Kidney (tissue), 14 donors: Measurements from ENCODE around the gene TDRKH. TPM values are rescaled to one million over a fixed set of nuclear protein-coding genes. Genes with fewer than 3 reads are reported as not detected.

ENCODE experiments used
- DNase-seq, 5 donors: peaks; one replicate each; pipeline ENCODE4 v3.0.0-alpha.2; 2013 to 2020
- FAIRE-seq: peaks from 2 replicates; lab custom pipeline; 2012; peaks lifted over from hg19 to GRCh38; lab: Jason Lieb, UNC
- H3K27ac ChIP-seq, 2 donors: one replicate each; pipeline ENCODE4 v1.7.0; 2013; ENCODE audit warnings: low read depth in 2 of 2, low read length in 2 of 2, inconsistent platforms in 1 of 2
- H3K27me3 ChIP-seq: one replicate; pipeline ENCODE4 v1.7.1; 2013; ENCODE audit warnings: low read length, inconsistent platforms; ENCODE audit not compliant: control insufficient read depth, insufficient read depth
- H3K36me3 ChIP-seq, 3 donors: one replicate each; pipeline versions ENCODE4 v1.7.0 to v1.7.1; 2013; ENCODE audit warnings: low read length in 3 of 3, control low read depth in 1 of 3, inconsistent platforms in 1 of 3; ENCODE audit not compliant: insufficient read depth in 3 of 3, control insufficient read depth in 2 of 3
- H3K4me1 ChIP-seq, 3 donors: one replicate each; pipeline versions ENCODE4 v1.7.0 to v1.7.1; 2013; ENCODE audit warnings: low read length in 3 of 3, inconsistent platforms in 1 of 3, low read depth in 1 of 3; ENCODE audit not compliant: control insufficient read depth in 2 of 3, insufficient read depth in 2 of 3
- H3K4me3 ChIP-seq, 3 donors: one replicate each; pipeline versions ENCODE4 v1.7.0 to v1.8.1; 2013; ENCODE audit warnings: low read length in 3 of 3, control low read depth in 1 of 3, inconsistent platforms in 1 of 3
- H3K9ac ChIP-seq, 3 donors: one replicate each; pipeline versions ENCODE4 v1.7.0 to v1.7.1; 2013; ENCODE audit warnings: low read length in 3 of 3, control low read depth in 1 of 3, inconsistent platforms in 1 of 3
- H3K9me3 ChIP-seq, 3 donors: one replicate each; pipeline versions ENCODE4 v1.7.0 to v1.7.1; 2013; ENCODE audit warnings: low read length in 3 of 3, control low read depth in 1 of 3, inconsistent platforms in 1 of 3; ENCODE audit not compliant: control insufficient read depth in 2 of 3, insufficient read depth in 1 of 3
- CTCF ChIP-seq: IDR thresholded peaks from 3 replicates; pipeline ENCODE4 v1.5.1; 2012; ENCODE audit warnings: mild to moderate bottlenecking, moderate library complexity, borderline replicate concordance; ENCODE audit not compliant: insufficient read depth; ENCODE audit errors: extremely low read depth
- intact Hi-C: fragments of 100-400 bp; cut with DNase I; formaldehyde crosslinking; loops from one replicate; pipeline ENCODE4 v1.11.1; 2022
- polyA plus RNA-seq: library from polyadenylated mRNA; stranded (reverse); fragments of 350-450 nt; fragmentation: Illumina TruSeq; extraction: RNeasy Lipid Tissue Mini Kit (QIAGEN cat#74804); gene quantifications from one replicate; pipeline ENCODE4 v1.2.3, GENCODE V29; 2014; ENCODE audit warnings: low read depth, low replicate concordance; ENCODE audit not compliant: insufficient read depth
- total RNA-seq: library from RNA; stranded (reverse); fragmentation: NEBNext Ultra II Directional; extraction: Animal tissue kit (Norgen Biotek cat#: 25700); gene quantifications from one replicate; pipeline ENCODE4 v1.2.1, GENCODE V29; 2021
- donor health status: control.
- donor health status: control.
- donor health status: control.
- donor health status: control.
- donor health status: control.
- donor health status: DM: yes; HTN: yes; CAD: no.
- donor health status: Normal renal cell carcinoma (clear cell type).

Gene TDRKH
- total and polyA plus RNA-seq, 2 donors from 2014 or later, result 5.3 to 13.5 TPM

GRCh38 chr1:151827853-151828252 is 37.6 kb upstream of the TDRKH start:
- Histone ChIP-seq H3K4me3 (no peak overlapping the region), H3K27ac (no peak overlapping the region), H3K9ac (no peak overlapping the region), H3K9me3 (no peaks in the 10 kb centered on the region), H3K27me3 (no peaks in the 10 kb centered on the region), H3K4me1 (peaks cover 0 to 20% (median 19%) of the 10 kb centered on the region in 3 donors), H3K36me3 (peaks cover 0 to 5% (median 0%) of the 10 kb centered on the region in 3 donors)
- intact Hi-C loops, result no loop called here
- DNase-seq (no peak), FAIRE-seq (no peak)
- TF ChIP-seq CTCF, result no peak

GRCh38 chr1:151825751-151826660 is 35.7 kb upstream of the TDRKH start:
- TF ChIP-seq CTCF, result no peak
- intact Hi-C loops, result no loop called here
- FAIRE-seq, result no peak

DNA sequence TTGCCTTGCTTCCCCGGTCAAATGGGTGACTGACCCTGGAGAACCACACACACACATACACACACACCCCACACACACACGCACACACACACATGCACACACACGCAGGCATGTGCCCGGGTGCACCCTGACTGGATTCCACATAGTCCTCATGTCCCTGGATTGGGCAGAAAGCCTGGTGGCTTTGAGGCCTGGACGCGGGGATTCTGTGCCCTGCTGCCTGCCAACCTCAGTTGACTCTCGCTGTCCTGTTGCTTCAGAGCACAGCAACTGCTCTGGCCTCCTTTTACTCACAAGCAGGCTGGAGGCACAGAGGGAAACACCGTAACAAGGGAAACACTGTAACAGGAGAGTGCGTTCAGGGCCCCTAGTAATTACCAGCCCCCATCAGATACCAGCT is 34.9 kb upstream of the TDRKH start:
- Histone ChIP-seq H3K27ac (no peak overlapping the region), H3K4me1 (peaks cover 0 to 16% (median 11%) of the 10 kb centered on the region in 3 donors), H3K27me3 (no peaks in the 10 kb centered on the region), H3K9me3 (no peaks in the 10 kb centered on the region), H3K36me3 (peaks cover 0 to 5% (median 0%) of the 10 kb centered on the region in 3 donors), H3K4me3 (no peak overlapping the region), H3K9ac (no peak overlapping the region)
- no peak for FAIRE-seq
- intact Hi-C loops, result no loop called here
- no peak for TF ChIP-seq CTCF
- DNase-seq, result no peak

More at GRCh38 chr1:151825751-151826660, 35.7 kb upstream of the TDRKH start:
- no peak overlapping the region for H3K4me3 ChIP-seq
- no peak overlapping the region for H3K9ac ChIP-seq
- no peak for DNase-seq
- no peaks in the 10 kb centered on the region for H3K9me3 ChIP-seq
- H3K27me3 ChIP-seq, result no peaks in the 10 kb centered on the region
- H3K27ac ChIP-seq, result no peak overlapping the region
- peaks cover 0 to 5% (median 0%) of the 10 kb centered on the region in 3 donors for H3K36me3 ChIP-seq
- H3K4me1 ChIP-seq, result peaks cover 0 to 14% (median 12%) of the 10 kb centered on the region in 3 donors
